Kasumi-1 (cell line): Measurements from ENCODE around the gene ENDOV.

Source experiments
- DNase-seq, 2 experiments: peaks; one replicate each; lab custom pipeline; 2025; lab: John Stamatoyannopoulos, UW

The ENDOV gene

GRCh38 chr17:80449930-80450576 lies 35.1 kb downstream of the ENDOV start:
- DNase-seq, result no peak

DNA sequence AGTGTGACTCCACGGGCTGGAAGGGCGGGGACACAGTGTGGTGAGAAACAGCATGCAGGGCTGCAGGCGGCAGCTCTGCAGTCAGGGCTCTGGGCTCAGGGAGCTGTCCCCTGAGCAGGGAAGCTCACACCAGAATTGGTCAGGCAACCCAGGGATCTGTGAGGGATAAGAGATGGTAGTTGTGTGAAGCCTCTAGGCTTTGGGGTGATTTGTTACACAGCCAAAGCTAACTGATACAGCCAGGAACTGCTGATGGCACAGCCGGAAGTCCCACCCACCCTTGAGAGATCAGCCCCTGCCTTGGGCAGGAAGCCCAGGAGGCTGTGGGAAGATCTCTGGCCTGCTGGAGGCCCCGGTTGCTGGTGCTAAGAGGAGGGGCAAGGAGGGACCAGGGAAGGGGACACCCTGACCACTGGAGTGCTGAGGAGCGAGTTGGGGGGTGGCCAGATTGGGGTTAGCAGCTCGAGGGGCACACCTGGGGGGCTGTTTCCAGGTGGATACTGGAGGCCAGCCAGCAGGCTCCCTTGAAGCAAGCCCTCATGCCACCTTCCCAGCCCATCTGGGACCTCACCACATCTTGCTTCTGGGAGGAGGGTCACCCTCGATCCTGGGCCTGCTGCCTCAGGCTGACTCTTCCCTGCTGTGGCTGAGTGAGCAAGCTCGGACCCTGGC lies 36.3 kb downstream of the ENDOV start:
- DNase-seq, result no peak

DNA sequence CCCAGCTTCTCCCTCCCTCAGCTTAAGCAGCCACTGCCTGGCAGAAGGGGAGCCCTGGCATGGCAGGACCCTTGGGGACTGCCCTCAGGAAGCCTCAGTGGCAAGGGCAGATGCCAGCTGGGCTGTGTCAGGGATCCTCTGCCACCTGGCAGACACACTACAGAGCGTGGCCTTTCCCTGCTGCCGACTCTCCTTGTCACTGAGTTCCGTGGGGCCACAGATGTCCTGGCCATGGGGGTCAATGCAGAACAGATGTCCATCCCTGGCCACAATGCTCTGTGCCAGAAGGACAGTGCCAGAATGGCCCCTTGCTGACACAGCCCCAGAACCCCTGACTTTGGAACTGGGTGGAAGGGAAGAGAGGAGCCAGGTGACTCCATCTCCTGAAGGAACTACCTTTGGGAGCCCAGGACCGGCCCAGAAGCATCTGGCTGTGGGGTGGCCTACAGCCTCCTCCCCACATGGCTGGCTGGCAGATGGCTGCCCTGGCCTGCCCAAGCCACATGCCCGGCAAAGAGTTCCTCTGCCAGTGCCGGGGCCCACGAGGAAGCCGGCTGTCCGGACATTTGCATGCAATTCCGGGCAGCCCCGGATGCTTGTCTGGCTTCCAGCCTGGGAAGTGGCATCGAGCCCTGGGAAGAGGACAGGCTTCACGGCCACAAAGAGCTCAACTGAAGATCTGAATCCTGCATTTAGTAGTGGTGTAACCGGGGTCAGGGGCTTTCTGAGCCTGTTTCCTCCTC lies 37.4 kb downstream of the ENDOV start:
- no peak for DNase-seq

- no peak for DNase-seq
Measured at GRCh38 chr17:80453126-80453997, 38.4 kb downstream of the ENDOV start.

DNA sequence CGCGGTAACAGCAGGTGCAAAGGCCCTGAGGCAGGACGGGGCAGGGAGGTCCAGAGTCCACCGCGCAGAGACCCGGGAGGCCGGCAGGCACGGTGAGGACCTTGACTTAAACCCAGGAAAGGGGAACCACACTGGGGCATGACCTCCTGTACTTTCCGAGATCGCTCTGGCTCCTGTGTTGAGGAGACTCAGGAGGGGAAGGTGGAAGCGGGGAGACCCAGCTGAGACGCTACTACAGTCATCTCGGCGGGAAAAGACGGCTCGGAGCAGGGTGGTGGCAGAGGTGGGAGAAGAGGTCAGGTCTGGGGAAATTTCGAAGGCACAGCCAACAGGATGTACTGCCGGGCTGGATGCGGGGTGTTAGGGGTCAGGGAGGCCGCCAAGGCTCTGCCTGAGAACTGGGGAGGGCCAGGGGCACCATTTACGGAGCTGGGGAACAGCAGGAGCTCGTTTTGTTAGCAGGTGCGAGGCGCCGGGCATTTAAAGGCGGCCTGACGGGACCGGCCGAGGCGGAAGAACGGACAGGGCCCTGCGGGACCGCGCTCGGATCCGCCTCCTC lies 39.1 kb downstream of the ENDOV start:
- DNase-seq, result no peak

DNA sequence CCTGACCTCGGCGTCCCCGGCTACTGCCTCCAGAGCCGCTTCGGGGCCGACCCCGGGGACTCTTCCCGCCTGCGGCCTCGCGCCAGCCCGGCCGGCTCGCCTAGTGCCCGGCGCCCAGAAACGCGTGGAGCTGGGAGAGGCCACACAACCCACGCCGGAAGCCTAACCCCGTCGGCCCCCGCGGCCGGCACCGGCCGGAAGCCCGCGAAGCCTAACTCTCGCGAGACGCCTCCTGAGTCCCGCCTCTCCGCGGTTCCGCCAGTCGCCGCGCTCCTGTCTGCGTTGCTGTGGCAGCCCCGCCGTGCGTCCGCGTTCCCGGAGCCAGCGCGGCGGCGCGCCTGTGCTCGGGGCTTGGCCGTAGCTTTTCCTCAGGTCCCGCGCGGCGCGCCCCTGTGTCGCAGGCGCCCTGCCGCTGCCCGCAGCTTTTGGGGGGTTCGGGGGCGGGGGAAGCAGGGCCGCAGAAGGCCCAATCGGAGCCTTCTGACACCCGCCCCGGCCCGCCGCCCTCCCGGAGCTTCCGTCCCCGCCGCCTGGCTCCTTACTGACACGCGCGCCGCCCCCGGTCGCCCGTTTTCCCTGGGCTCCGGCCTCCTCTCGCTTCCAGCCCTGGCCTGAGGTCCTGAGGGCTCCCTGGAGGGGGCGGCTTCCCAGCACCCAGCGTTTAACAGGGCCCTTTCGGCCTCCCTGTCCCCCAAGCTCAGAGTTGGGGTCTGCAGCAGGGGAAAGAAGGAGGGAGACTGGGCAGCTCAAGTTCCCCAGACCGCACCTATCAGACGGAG lies 39.8 kb downstream of the ENDOV start:
- peak; percentile 98 for DNase-seq

GRCh38 chr17:80455336-80455710 lies 40.4 kb downstream of the ENDOV start:
- DNase-seq, result peak in 1 of 2 experiments; percentile 70

GRCh38 chr17:80455784-80456183 lies 40.8 kb downstream of the ENDOV start:
- no peak for DNase-seq

- no peak for DNase-seq
Measured at GRCh38 chr17:80456465-80457235, 41.7 kb downstream of the ENDOV start.

DNA sequence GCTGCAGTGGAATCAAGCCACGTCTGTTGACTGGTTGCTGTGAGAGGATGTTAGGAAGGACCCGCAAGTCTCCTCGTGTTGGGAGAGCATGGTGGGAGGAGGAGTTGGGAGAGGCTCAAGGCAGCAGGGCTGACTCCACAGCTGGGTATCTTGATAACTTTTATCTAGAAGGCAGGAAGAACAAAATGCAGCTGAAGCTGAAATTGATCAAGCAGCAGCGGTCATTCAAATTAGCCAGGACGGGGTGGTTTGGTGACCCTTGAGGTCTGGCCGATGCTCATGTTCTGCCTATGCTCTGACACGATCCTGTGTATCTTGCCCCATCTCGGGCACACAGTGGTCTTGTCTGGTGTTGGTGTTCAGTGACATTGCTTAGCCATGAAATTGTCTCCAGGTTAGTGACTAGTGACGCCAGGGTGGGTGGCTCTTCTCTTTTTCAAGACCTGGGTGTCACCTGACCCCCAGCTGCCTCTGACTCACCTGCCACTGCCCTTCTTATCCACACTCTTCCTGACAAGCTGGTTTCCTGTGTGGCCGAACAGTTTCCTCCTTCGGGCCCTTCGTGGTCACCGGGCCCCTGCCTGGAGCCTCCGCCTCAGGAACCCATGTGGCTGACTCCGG lies 42.4 kb downstream of the ENDOV start:
- DNase-seq, result peak; percentile 41 to 58

DNA sequence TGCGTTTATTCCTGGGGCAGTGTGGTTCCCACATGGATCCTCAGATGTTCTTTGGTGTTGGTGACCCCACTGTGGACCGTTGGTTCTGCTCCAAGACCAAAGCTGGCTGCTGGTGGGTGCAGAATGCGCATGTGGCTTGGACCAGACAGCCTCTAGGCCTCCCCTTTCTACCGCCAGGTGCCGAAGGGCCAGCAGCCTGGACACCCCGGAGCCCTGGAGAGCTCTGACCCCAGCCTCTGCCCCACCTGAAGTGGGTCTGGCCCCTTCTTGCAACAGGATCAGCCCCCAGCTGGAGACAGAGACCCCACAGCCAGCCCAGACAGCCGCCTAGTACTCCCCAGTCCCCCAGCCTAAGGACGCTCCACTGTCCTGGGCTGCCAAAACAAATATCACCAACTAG lies 43.0 kb downstream of the ENDOV start:
- no peak for DNase-seq

GRCh38 chr17:80459234-80459633 lies 44.3 kb downstream of the ENDOV start:
- no peak for DNase-seq

- no peak for DNase-seq
Measured at GRCh38 chr17:80460429-80460834, 45.5 kb downstream of the ENDOV start.

DNA sequence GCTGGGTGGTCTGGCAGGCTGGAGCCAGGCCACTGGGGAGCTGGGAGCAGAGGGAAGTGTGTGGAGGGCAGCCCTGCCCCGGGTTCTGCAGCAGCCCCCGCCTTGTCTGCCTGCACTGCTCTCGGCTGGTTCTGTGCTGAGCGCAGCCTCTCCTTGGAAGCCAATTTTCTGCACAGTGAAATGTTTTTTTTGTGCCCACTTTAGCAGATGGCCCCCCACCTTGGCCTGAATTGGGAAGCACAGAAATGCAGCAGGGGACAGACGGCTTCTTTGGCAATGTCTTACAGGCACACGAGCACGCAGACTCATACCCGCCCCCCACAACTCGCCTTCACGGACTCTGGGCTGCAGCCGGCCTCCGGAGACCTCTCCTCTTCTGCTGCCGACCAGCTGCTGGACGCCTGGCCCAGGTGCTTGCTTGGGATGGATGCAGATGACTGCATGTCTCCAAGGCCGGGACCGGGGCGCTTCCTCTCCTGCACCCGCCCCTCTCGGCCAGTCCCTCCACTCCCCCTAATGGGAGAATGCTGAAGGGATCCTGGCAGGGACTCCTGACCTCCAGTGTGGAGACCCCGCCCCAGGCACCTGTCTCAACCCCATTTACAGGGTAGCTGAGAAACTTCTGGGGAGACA lies 46.7 kb downstream of the ENDOV start:
- DNase-seq, result no peak

- no peak for DNase-seq
Measured at GRCh38 chr17:80463784-80464400, 48.9 kb downstream of the ENDOV start.

DNA sequence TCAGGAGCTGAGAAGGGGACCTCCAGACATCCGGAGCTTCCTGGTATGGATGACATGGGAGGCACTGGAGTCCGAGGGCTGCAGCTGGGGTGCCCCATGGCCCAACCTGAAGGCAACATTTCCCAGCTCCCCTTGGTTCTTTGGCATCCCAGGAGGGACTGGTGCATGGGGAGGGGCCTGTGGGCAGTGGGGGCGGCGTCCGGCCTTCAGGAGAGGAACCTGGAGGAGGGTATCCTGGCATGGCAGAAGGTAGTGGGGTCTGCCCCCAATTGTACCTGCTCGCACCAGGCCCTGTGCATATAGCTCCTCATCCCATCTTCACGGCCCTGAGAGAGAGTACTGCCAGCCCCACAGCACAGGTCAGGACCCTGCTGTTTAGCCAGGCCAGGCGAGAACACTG lies 49.5 kb downstream of the ENDOV start:
- no peak for DNase-seq

DNA sequence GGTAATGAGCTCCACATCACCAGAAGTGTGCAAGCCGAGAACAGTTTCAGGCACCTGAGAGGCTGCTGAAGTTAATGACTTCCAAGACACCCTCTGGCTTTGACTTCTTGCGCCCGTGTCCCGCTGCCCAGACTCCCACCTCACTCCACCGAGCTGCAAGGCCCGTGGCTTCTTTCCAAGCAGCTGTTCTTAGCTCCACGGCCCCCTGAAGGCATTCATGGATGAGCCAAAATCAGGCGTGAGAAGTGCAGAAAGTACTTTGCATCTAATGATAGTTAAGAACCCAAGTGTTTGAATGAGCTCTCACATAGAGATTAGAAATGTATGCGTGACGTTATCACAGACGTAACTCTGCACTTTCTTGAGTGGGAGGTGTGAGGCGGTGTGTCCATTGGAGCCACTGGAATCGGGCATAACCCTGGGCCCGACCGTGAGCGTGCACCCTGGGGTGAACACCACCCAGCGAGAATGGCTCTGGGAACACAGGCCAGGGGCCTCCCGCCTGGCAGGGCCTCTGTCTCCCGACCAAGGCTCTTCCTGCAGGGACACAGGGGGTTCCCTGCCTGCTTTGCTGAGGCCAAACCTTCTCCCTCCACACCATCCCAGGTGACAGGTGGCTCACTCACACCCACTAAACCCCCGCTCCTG lies 50.5 kb downstream of the ENDOV start:
- DNase-seq, result no peak

GRCh38 chr17:80466188-80466705 lies 51.3 kb downstream of the ENDOV start:
- no peak for DNase-seq
